ENCODE results near the gene ACTL7A.

The ACTL7A gene

GRCh38 chr9:108861997-108862396 lies at the start of gene ACTL7A:
Gene ACTL7A (plus strand): TSS chr9:108862266. CDS start chr9:108862323, 57 bp downstream.
- Histone ChIP-seq H3K9ac (ENCODE audit: insufficient read length, low read depth) (no peak within 1 kb of the TSS), H3K9me3 (ENCODE audit: insufficient read depth, low read length) (no peaks in the 10 kb centered on the region), H3K27me3 (ENCODE audit: insufficient read depth, insufficient read length) (no peaks in the 10 kb centered on the region), H3K36me3 (ENCODE audit: insufficient read depth, insufficient read length, low read length) (no peaks in the 10 kb centered on the region), H3K4me1 (ENCODE audit: insufficient read depth, insufficient read length) (no peaks in the 10 kb centered on the region), H3K4me3 (ENCODE audit: insufficient read length, low read depth) (no peak within 1 kb of the TSS)
- no peak for DNase-seq (ENCODE audit: low read depth, low spot score)
- no peak for TF ChIP-seq SUZ12 (IDR thresholded peaks at IDR 0.05; ENCODE audit: extremely low read depth, insufficient read depth, insufficient read length)
- TF ChIP-seq YY1 (IDR thresholded peaks at IDR 0.05; ENCODE audit: insufficient read depth, insufficient read length) = no peak
- TF ChIP-seq ZNF274 (IDR thresholded peaks at IDR 0.05; ENCODE audit: low read depth, low read length) = no peak

- DNase-seq (ENCODE audit: low read depth, low spot score) = no peak
- TF ChIP-seq ZNF274 (IDR thresholded peaks at IDR 0.05; ENCODE audit: low read depth, low read length) = no peak
- TF ChIP-seq YY1 (IDR thresholded peaks at IDR 0.05; ENCODE audit: insufficient read depth, insufficient read length) = no peak
- no peak for TF ChIP-seq SUZ12 (IDR thresholded peaks at IDR 0.05; ENCODE audit: extremely low read depth, insufficient read depth, insufficient read length)
- no peak overlapping the region for H3K9ac ChIP-seq (ENCODE audit: insufficient read length, low read depth)
- no peak overlapping the region for H3K4me3 ChIP-seq (ENCODE audit: insufficient read length, low read depth)
- H3K4me1 ChIP-seq (ENCODE audit: insufficient read depth, insufficient read length) = no peaks in the 10 kb centered on the region
- no peaks in the 10 kb centered on the region for H3K36me3 ChIP-seq (ENCODE audit: insufficient read depth, insufficient read length, low read length)
- no peaks in the 10 kb centered on the region for H3K27me3 ChIP-seq (ENCODE audit: insufficient read depth, insufficient read length)
- H3K9me3 ChIP-seq (ENCODE audit: insufficient read depth, low read length) = no peaks in the 10 kb centered on the region
These were observed 49.6 kb upstream of the ACTL7A start for GRCh38 chr9:108812396-108813025.

- peak; percentile 32 for DNase-seq (ENCODE audit: low read depth, low spot score)
- no peaks in the 10 kb centered on the region for H3K9me3 ChIP-seq (ENCODE audit: insufficient read depth, low read length)
- TF ChIP-seq SUZ12 (IDR thresholded peaks at IDR 0.05; ENCODE audit: extremely low read depth, insufficient read depth, insufficient read length) (no peak), ZNF274 (IDR thresholded peaks at IDR 0.05; ENCODE audit: low read depth, low read length) (no peak), YY1 (IDR thresholded peaks at IDR 0.05; ENCODE audit: insufficient read depth, insufficient read length) (no peak)
- no peaks in the 10 kb centered on the region for H3K4me1 ChIP-seq (ENCODE audit: insufficient read depth, insufficient read length)
- H3K36me3 ChIP-seq (ENCODE audit: insufficient read depth, insufficient read length, low read length) = no peaks in the 10 kb centered on the region
- H3K9ac ChIP-seq (ENCODE audit: insufficient read length, low read depth) = no peak overlapping the region
- H3K27me3 ChIP-seq (ENCODE audit: insufficient read depth, insufficient read length) = no peaks in the 10 kb centered on the region
- no peak overlapping the region for H3K4me3 ChIP-seq (ENCODE audit: insufficient read length, low read depth)
These were observed 48.0 kb upstream of the ACTL7A start for GRCh38 chr9:108813951-108814601.

- TF ChIP-seq ZNF274 (IDR thresholded peaks at IDR 0.05; ENCODE audit: low read depth, low read length) (no peak), SUZ12 (IDR thresholded peaks at IDR 0.05; ENCODE audit: extremely low read depth, insufficient read depth, insufficient read length) (no peak), YY1 (IDR thresholded peaks at IDR 0.05; ENCODE audit: insufficient read depth, insufficient read length) (no peak)
These were observed 46.9 kb upstream of the ACTL7A start for GRCh38 chr9:108815156-108815555.

GRCh38 chr9:108816037-108816436 lies 46.0 kb upstream of the ACTL7A start:
- no peak for DNase-seq (ENCODE audit: low read depth, low spot score)
- H3K36me3 ChIP-seq (ENCODE audit: insufficient read depth, insufficient read length, low read length) = no peaks in the 10 kb centered on the region
- no peaks in the 10 kb centered on the region for H3K9me3 ChIP-seq (ENCODE audit: insufficient read depth, low read length)
- H3K4me3 ChIP-seq (ENCODE audit: insufficient read length, low read depth) = no peak overlapping the region
- no peak for TF ChIP-seq YY1 (IDR thresholded peaks at IDR 0.05; ENCODE audit: insufficient read depth, insufficient read length)
- TF ChIP-seq SUZ12 (IDR thresholded peaks at IDR 0.05; ENCODE audit: extremely low read depth, insufficient read depth, insufficient read length) = no peak
- TF ChIP-seq ZNF274 (IDR thresholded peaks at IDR 0.05; ENCODE audit: low read depth, low read length) = no peak
- no peaks in the 10 kb centered on the region for H3K4me1 ChIP-seq (ENCODE audit: insufficient read depth, insufficient read length)
- no peak overlapping the region for H3K9ac ChIP-seq (ENCODE audit: insufficient read length, low read depth)
- no peaks in the 10 kb centered on the region for H3K27me3 ChIP-seq (ENCODE audit: insufficient read depth, insufficient read length)

More at GRCh38 chr9:108815156-108815555, 46.9 kb upstream of the ACTL7A start:
- no peak overlapping the region for H3K4me3 ChIP-seq (ENCODE audit: insufficient read length, low read depth)
- H3K9ac ChIP-seq (ENCODE audit: insufficient read length, low read depth) = no peak overlapping the region
- no peak for DNase-seq (ENCODE audit: low read depth, low spot score)
- no peaks in the 10 kb centered on the region for H3K27me3 ChIP-seq (ENCODE audit: insufficient read depth, insufficient read length)
- H3K9me3 ChIP-seq (ENCODE audit: insufficient read depth, low read length) = no peaks in the 10 kb centered on the region
- H3K4me1 ChIP-seq (ENCODE audit: insufficient read depth, insufficient read length) = no peaks in the 10 kb centered on the region
- no peaks in the 10 kb centered on the region for H3K36me3 ChIP-seq (ENCODE audit: insufficient read depth, insufficient read length, low read length)

- Histone ChIP-seq H3K36me3 (ENCODE audit: insufficient read depth, insufficient read length, low read length) (no peaks in the 10 kb centered on the region), H3K4me3 (ENCODE audit: insufficient read length, low read depth) (no peak overlapping the region), H3K4me1 (ENCODE audit: insufficient read depth, insufficient read length) (no peaks in the 10 kb centered on the region), H3K9me3 (ENCODE audit: insufficient read depth, low read length) (peaks cover 21% of the 10 kb centered on the region), H3K27me3 (ENCODE audit: insufficient read depth, insufficient read length) (no peaks in the 10 kb centered on the region), H3K9ac (ENCODE audit: insufficient read length, low read depth) (no peak overlapping the region)
- TF ChIP-seq SUZ12 (IDR thresholded peaks at IDR 0.05; ENCODE audit: extremely low read depth, insufficient read depth, insufficient read length) (no peak), ZNF274 (IDR thresholded peaks at IDR 0.05; ENCODE audit: low read depth, low read length) (no peak), YY1 (IDR thresholded peaks at IDR 0.05; ENCODE audit: insufficient read depth, insufficient read length) (no peak)
- no peak for DNase-seq (ENCODE audit: low read depth, low spot score)
These were observed 38.2 kb upstream of the ACTL7A start for GRCh38 chr9:108823829-108824228.

- Histone ChIP-seq H3K27me3 (ENCODE audit: insufficient read depth, insufficient read length) (no peaks in the 10 kb centered on the region), H3K9me3 (ENCODE audit: insufficient read depth, low read length) (no peaks in the 10 kb centered on the region), H3K36me3 (ENCODE audit: insufficient read depth, insufficient read length, low read length) (no peaks in the 10 kb centered on the region), H3K9ac (ENCODE audit: insufficient read length, low read depth) (no peak overlapping the region), H3K4me1 (ENCODE audit: insufficient read depth, insufficient read length) (no peaks in the 10 kb centered on the region), H3K4me3 (ENCODE audit: insufficient read length, low read depth) (no peak overlapping the region)
- DNase-seq (ENCODE audit: low read depth, low spot score) = no peak
- TF ChIP-seq SUZ12 (IDR thresholded peaks at IDR 0.05; ENCODE audit: extremely low read depth, insufficient read depth, insufficient read length) (no peak), YY1 (IDR thresholded peaks at IDR 0.05; ENCODE audit: insufficient read depth, insufficient read length) (no peak), ZNF274 (IDR thresholded peaks at IDR 0.05; ENCODE audit: low read depth, low read length) (no peak)
These were observed 31.8 kb upstream of the ACTL7A start for GRCh38 chr9:108830272-108830671.
